T-helper 1 cell (primary cell): ENCODE measurements around the gene ZNF319.

Source experiments
- DNase-seq, 5 donors: peaks; one replicate each; pipeline ENCODE4 v3.0.0-alpha.2; 2012 to 2020

The ZNF319 gene

DNA sequence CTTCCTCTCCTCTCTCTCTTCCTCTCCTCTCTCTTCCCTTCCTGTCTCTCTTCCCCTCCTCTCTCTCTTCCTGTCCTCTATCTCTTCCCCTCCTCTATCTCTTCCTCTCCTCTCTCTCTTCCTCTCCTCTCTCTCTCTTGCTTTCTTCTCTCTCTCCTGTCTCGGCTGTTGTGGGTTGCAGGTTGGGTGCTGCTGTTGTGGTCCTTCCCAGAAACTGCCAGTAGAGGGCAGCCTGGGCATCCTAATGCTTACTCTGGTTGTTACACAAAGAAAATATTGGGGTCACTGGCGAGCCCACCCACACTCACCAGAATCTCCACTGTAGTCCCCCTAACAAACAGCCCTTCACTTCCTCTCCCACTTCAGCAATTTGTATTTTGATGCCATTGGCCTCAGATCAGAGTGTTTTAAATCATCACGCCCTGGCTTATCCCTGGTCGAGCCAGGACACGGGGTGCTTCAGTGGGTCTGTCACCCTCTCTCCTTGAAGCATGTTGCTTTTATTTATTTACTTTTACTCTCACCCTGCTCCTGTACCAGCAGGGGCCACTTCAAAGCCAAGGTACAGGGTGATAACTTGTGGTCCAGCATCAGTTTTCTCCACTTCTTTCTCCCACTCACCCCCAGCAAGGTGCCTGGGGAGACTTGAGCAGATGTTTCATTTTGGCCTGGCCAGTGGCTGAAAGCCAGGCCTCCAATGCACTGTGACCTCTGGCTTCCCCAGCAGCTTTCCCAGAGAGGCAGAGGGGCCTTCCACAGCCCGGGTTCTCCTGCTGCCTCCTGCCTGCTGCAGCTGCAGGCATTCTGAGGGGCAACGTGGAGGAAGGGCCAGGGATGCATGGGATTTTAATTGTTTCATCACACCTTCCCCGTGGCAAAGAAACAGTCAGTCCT lies 20.4 kb upstream of the ZNF319 start:
- DNase-seq: peak in 3 of 5 donors; percentile 37 to 58 (median 46)

DNA sequence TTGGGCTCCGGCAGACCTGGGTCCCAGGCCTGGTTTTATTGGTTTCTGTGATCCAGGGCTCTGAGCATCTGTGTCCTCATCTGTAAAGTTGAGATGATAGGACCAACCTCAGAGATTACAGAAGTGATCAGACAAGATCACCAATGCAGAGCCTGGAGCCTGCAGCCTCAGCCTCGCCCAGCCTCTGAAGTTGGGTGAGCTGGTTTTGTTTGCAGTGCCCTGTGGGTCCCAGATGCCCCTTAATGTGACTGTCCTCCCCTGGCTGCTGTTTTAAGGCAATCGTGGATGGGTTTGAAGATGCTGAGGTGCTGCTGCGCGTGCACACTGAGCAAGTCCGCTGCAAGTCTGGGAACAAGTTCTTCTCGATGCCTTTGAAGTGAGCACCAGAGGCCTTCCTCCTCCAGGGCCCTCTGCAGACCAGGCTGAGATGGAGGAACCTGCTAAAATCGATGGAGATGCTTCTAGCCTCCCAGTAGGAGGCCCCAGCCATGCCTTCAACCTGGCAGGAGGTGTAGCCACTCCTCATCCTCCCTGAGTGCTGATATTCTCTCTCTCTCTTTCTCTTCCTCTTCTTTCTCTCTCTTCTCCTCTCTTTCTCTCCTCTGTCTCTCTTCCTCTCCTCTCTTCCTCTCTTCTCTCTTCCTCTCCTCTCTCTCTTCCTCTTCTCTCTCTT lies 19.5 kb upstream of the ZNF319 start:
- DNase-seq: no peak

DNA sequence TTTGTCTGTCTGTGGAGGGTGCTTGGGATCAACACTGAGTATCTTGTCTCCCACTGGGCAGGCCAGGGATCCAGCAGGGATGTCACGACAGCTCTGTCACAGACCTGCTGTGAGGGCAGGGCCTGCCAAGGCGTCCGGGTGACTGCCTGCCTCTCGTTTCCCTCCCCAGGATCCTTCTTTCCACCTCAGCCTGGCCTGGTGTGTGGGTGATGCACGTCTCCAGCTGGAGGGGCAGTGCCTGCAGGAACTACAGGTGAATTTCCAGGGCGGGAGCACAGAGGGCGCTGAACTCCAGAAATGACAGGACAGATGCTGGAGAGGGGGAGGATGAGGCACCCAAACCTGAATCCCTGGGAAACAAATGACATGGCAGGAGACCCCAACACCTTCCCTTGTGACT lies 18.3 kb upstream of the ZNF319 start:
- no peak for DNase-seq

GRCh38 chr16:58016840-58017446 lies 16.5 kb upstream of the ZNF319 start:
- DNase-seq: no peak

- no peak for DNase-seq
Measured at GRCh38 chr16:58013201-58013956, 12.9 kb upstream of the ZNF319 start.

DNA sequence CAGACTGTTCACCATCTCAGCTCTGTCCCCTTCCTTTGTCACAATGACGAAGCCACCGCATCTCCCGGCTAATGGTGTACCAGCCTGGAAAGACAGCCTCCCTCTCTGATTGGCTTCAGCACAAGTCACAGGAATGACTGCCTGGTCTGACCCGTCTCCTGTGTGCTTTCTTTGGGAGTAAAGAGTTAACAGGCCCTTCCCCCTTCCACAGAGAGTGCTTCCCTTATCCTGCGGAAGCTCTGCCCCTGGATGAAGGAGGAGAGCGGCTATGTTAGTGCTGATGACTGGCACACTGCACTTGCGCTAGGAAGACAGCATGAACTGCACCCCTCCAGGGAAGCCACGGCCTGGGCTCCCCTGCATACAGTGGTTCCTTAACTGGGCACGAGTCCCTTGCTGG lies 12.0 kb upstream of the ZNF319 start:
- DNase-seq: no peak

DNA sequence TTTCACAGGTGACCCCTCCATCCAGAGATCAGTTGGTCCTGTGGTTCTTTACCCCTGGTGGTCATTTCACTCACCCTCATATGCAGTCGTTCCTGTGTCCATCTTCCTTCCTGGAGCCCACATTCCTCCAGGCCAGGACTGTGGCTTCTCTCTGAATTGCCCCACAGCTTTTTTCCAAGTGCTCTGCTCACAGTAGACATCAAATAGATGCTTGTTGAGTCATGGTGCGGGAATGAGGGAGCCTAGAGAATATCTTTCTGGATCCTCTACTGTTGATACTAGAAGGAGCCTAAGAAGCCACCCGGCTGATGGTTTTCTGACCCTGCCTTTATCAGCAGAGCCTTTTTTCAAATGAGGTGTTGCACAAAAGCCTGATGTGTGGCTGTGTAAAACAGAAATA lies 11.2 kb upstream of the ZNF319 start:
- no peak for DNase-seq

DNA sequence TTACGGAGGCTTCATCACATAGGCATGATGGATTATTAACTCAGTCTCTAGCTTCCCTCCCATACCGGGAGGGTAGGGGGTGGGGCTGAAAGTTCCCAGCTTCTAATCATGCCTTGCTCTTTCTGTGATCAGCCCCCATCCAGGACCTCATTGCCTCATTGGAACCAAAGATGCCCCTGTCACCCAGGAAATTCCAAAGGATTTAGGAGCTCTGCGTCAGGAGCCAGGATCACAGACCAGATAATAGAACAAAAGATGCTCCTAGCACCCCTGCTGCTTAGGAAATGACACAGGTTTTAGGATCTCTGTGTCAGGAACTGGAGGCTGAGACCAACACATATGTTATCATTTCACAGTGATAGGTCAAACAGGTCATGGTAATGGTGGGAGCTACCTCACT lies 10.4 kb upstream of the ZNF319 start:
- no peak for DNase-seq

GRCh38 chr16:58009856-58010416 lies 9.5 kb upstream of the ZNF319 start:
- DNase-seq: no peak

DNA sequence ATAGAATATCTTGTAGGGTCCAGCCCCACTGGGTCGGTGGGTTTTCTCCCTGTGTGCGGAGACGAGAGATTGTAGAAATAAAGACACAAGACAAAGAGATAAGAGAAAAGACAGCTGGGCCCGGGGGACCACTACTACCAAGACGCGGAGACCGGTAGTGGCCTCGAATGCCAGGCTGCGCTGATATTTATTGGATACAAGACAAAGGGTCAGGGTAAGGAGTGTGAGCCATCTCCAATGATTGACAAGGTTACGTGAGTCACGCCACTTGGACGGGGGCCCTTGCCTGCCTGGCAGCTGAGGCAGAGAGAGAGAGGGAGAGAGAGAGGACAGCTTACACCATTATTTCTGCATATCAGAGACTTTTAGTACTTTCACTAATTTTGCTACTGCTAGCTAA lies 4.3 kb upstream of the ZNF319 start:
- peak in 1 of 5 donors; percentile 2 for DNase-seq

DNA sequence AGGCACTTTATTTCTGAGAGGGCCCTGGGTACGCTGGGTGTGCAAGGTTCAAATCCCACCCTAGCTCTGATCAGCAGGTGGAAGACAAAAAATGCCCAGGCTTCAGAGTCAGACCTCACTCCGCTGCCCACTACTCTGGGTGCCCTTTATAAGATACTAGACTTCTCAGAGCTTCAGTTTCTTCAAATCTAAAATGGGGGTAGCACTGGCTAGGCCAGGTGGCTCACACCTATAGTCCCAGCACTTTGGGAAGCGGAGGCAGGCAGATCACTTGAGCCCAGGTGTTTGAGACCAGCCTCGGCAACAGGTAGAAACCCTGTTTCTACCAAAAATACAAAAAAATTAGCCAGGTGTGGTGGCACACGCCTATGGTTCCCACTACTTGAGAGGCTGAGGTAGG lies 2.5 kb upstream of the ZNF319 start:
- DNase-seq: no peak

DNA sequence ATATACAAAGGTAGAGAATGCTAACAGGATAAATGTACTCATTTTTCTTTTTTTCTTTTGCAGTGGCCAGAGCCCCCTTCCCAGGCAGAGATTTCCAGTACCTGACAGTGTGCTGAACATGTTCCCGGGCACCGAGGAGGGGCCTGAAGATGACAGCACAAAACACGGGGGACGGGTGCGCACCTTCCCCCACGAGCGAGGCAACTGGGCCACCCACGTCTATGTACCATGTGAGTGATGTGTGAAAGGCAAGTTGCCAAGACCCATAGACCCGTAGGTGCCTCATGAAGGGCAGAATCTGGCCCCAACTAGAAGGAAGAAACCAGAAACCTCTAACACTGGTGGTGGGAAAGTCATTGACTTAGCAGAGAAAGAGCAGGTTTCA lies 1.9 kb upstream of the ZNF319 start:
- DNase-seq: no peak

- no peak for DNase-seq
Measured at GRCh38 chr16:58001781-58002415, 1.4 kb upstream of the ZNF319 start.

DNA sequence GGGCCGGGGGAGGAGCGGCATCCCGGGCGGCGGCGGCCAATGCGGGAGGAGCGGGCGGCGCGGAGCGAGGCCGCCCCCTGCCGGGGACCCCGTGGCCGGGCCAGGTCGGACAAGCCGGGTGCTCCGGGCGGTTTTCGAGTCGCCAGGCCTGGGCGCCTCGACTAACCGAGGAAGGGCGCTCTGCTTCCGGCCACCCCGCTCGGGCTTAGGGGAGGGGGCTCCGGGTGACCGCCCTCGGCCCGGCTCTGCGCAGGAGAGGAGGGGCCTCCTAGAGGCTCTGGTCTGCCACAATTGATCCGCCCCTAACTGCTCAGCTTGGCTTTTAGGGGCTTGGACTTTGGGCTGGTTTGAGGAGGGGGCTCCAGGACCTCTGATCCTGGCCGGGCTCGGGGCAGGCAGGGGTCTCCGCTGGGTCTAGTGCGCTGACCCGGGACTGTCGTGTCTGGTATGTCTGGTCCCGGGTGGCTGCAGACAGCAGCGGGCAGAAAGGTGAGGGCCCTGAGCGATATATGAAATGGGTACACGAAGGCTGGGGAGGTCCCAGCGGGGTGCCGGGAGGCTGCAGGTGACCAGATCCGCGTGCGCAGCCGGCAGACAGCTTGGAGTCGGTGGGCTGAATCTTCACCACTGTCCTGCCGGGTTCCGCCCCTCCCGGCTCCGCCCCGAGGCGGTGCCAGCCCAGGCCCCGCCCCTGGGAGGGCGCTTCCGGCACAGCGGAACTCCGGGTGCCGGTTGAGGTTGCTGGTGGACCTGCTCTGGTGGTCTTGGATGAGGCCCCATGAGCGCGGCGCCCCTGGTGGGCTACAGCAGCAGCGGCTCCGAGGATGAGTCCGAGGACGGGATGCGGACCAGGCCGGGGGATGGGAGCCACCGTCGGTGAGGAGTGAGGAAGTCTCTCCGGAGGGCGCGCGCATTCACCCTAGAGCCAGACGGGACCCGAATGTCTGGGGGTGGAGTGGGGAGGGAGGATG lies 519 bp upstream of the ZNF319 start, which contains the start of gene USB1:
USB1 (plus strand) TSS at position 702 of the 971 bp plus-strand sequence; CDS start at position 779, 77 bp downstream.
- DNase-seq: peak; percentile 73 to 87 (median 75)

GRCh38 chr16:57999366-57999970 lies 1.0 kb downstream of the ZNF319 start:
- peak in 2 of 5 donors; percentile 32 to 49 for DNase-seq

- DNase-seq: no peak
Measured at GRCh38 chr16:57998992-57999365, 1.5 kb downstream of the ZNF319 start.

DNA sequence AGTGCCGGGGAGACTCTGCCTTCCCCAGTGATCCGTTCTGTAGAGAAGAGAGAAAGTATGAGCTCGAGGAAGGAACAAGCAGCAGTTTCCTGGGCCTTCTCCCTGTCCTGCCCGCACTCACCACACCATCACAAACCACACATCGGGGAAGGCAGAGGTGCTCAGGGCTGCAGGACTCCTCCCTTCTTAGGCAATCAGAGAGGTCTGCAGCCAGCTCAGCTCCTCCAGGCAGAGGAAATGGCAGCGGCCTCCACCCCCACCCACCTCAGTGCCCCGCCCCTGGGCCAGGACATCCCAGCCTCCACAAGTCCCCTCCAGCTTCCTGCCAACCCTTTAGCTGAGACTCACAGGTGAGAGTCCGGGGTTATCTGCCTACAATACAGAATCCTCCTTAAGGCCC lies 2.0 kb downstream of the ZNF319 start:
- peak in 4 of 5 donors; percentile 35 to 85 (median 41) for DNase-seq

DNA sequence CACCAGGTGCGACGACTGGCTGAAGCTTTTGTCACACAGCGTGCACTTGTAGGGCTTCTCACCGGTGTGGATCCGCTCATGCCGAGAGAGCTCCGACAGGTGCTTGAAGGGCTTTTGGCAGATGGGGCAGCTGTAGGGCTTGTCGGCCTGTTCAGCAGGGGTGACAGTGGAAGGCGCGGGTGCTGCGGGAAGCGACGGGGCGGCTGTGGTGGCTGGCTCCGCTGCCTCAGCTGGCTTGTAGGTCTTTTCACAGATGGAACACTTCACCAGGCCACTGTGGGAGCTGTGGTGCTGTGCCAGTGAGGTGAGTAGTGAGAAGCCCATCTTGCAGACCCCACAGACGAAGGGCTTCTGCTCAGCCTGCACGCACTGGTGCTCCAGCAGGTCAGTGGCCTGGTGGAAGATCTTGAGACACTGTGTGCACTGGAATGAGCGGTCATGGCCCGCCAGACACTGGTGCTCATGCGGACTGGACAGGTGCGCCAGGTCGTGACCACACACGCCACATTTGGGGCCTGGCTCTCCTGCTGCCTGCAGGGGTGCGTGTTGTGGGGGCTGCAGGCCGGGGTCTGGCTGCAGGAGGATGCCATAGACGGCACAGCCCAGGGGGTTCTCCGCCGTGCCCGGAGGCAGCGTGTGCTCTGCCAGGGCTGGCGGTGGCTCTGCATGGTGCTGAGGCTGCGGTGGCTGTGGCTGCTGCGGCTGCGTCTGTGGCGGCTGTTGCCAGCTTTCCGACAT lies 2.8 kb downstream of the ZNF319 start:
- DNase-seq: no peak

DNA sequence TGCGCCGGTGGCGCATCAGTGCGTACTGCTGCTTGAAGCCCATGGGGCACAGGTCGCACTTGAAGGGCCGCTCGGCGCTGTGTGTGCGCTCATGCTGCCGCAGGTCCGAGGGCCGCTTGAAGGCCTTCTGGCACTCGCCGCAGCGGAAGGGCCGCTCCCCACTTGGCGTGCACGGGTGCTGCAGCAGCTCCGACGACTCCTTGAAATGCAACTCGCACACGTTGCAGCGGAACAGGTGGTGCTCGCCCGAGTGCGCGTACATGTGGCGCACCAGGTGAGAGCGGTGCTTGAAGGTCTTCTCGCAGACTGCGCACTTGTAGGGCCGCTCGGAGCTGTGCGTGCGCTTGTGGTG lies 3.3 kb downstream of the ZNF319 start:
- no peak for DNase-seq
